OCI-LY7 (cell line): ENCODE results near the gene INF2. TPM values are rescaled to one million over a fixed set of nuclear protein-coding genes. Genes with fewer than 3 reads are reported as not detected.

Source experiments
- BruUV-seq: library from RNA; stranded (reverse); fragments of 400-500 nt; replicated peaks from 2 replicates; lab custom pipeline; 2021; lab: Mats Ljungman, UMichigan
- CTCF ChIA-PET: fragments of 300-600 bp; sonication (Branson Sonifier 250); formaldehyde crosslinking; loops from one replicate; lab custom pipeline; 2022; ENCODE audit warnings: antibody characterized with exemption; ENCODE audit not compliant: unreplicated experiment; lab: Charles Lee
- POLR2A ChIA-PET: fragments of 300-600 bp; sonication (Branson Sonifier 250); formaldehyde crosslinking; loops from one replicate; lab custom pipeline; 2022; ENCODE audit warnings: antibody characterized with exemption; lab: Charles Lee
- DNase-seq: peaks from one replicate; pipeline ENCODE4 v3.0.0-alpha.2; 2015; ENCODE audit warnings: low spot score
- H2AFZ ChIP-seq: fragments of 200-600 bp; sonication (generic), shearing (Covaris generic); 2 replicates; pipeline ENCODE4 v1.6.1; 2014; ENCODE audit warnings: mild to moderate bottlenecking, antibody characterized with exemption, low read length, moderate library complexity
- H3K27ac ChIP-seq: fragments of 200-600 bp; sonication (generic); 2 replicates; pipeline ENCODE4 v1.5.1; 2014; ENCODE audit warnings: mixed run types, low read depth, mild to moderate bottlenecking, moderate library complexity, low read length, inconsistent platforms; ENCODE audit not compliant: poor library complexity, severe bottlenecking
- H3K36me3 ChIP-seq: fragments of 200-600 bp; sonication (generic); 2 replicates; pipeline ENCODE4 v1.6.1; 2014; ENCODE audit warnings: mild to moderate bottlenecking, antibody characterized with exemption, low read length, moderate library complexity, mixed read lengths; ENCODE audit not compliant: insufficient read depth
- H3K4me1 ChIP-seq: fragments of 200-600 bp; sonication (generic); 2 replicates; pipeline ENCODE4 v1.5.1; 2014; ENCODE audit warnings: mild to moderate bottlenecking, low read length; ENCODE audit not compliant: insufficient read depth, poor library complexity, severe bottlenecking
- H3K4me2 ChIP-seq: fragments of 200-600 bp; sonication (generic); 2 replicates; pipeline ENCODE4 v1.6.1; 2014; ENCODE audit warnings: mild to moderate bottlenecking, low read length
- H3K4me3 ChIP-seq: fragments of 200-600 bp; sonication (generic); 2 replicates; pipeline ENCODE4 v1.5.1; 2014; ENCODE audit warnings: mild to moderate bottlenecking, low read depth, low read length; ENCODE audit not compliant: poor library complexity, severe bottlenecking
- H3K79me2 ChIP-seq: fragments of 200-600 bp; sonication (generic); 2 replicates; pipeline ENCODE4 v1.6.1; 2016; ENCODE audit warnings: low read depth, mild to moderate bottlenecking, low read length, moderate library complexity, mixed read lengths; ENCODE audit not compliant: insufficient read depth
- H3K9me2 ChIP-seq: fragments of 200-600 bp; sonication (generic); 2 replicates; pipeline ENCODE4 v1.6.1; 2016; ENCODE audit warnings: mild to moderate bottlenecking, low read length, mixed read lengths; ENCODE audit not compliant: insufficient read depth
- H3K9me3 ChIP-seq: fragments of 200-600 bp; sonication (generic); 2 replicates; pipeline ENCODE4 v1.6.1; 2014; ENCODE audit warnings: mild to moderate bottlenecking, mixed run types, low read length, mixed read lengths
- H4K20me1 ChIP-seq: fragments of 200-600 bp; sonication (generic); 2 replicates; pipeline ENCODE4 v1.6.1; 2014; ENCODE audit warnings: mild to moderate bottlenecking, antibody characterized with exemption, low read length, moderate library complexity, mixed read lengths; ENCODE audit not compliant: insufficient read depth
- CTCF ChIP-seq: fragments of 200-600 bp; sonication (generic); conservative IDR thresholded peaks from 2 replicates; pipeline ENCODE4 v1.5.1; 2014; ENCODE audit warnings: mild to moderate bottlenecking, antibody characterized with exemption, low read length, moderate library complexity, mixed read lengths
- EZH2phosphoT487 ChIP-seq: fragments of 200-600 bp; sonication (generic); IDR thresholded peaks from 2 replicates; pipeline ENCODE4 v1.6.1; 2018; ENCODE audit warnings: low read depth, borderline replicate concordance, mild to moderate bottlenecking, mixed run types, antibody characterized with exemption, low read length, moderate library complexity, mixed read lengths
- intact Hi-C: fragments of 100-400 bp; cut with micrococcal nuclease; formaldehyde crosslinking; loops from one replicate; pipeline ENCODE4 v1.10.0; 2022; ENCODE audit not compliant: unreplicated experiment
- total RNA-seq, 2 experiments: library from RNA; depleted of rRNA in 1 of 2; stranded (reverse); fragments of >200 nt in 1 of 2; shearing (Covaris generic) in 1 of 2; gene quantifications; 2 replicates each; pipeline ENCODE4 v1.2.3, GENCODE V29; 2014 to 2022

Gene INF2
- total RNA-seq, 2 experiments from 2014 or later = 39.4 to 51.6 TPM

GRCh38 chr14:104678346-104678745 is 11.1 kb upstream of the INF2 start:
- H3K36me3 ChIP-seq = no peaks in the 10 kb centered on the region
- H2AFZ ChIP-seq = peak overlapping the region; percentile 53; the same call in 1 of the 2 replicates
- no TSS peak for BruUV-seq
- POLR2A ChIA-PET = interaction anchor here (1.2 to 2.7 kb wide), 3 partner anchors 14 to 22 kb away, joined by 6 to 12 read pairs (median 6); no protein-coding TSS in a partner anchor
- H3K79me2 ChIP-seq = no peaks in the 10 kb centered on the region
- no peak for DNase-seq
- CTCF ChIA-PET = interaction anchor here (0.9 kb wide), 1 partner anchor 13 kb away, joined by 5 read pairs; no protein-coding TSS in a partner anchor
- intact Hi-C loops = no loop called here
- H4K20me1 ChIP-seq = no peaks in the 10 kb centered on the region
- peaks cover 42% of the 10 kb centered on the region for H3K4me1 ChIP-seq
- H3K9me2 ChIP-seq = no peaks in the 10 kb centered on the region
- no peak for TF ChIP-seq CTCF
- no peak for TF ChIP-seq EZH2phosphoT487
- peak overlapping the region; percentile 52 for H3K4me3 ChIP-seq
- no peaks in the 10 kb centered on the region for H3K9me3 ChIP-seq
- H3K4me2 ChIP-seq = peak overlapping the region; percentile 70
- no peak overlapping the region for H3K27ac ChIP-seq

- intact Hi-C loops = no loop called here
- Histone ChIP-seq H3K36me3 (no peaks in the 10 kb centered on the region), H3K27ac (no peak overlapping the region), H3K9me2 (no peaks in the 10 kb centered on the region), H4K20me1 (no peaks in the 10 kb centered on the region), H3K4me1 (peaks cover 42% of the 10 kb centered on the region), H2AFZ (no peak overlapping the region), H3K4me3 (no peak overlapping the region), H3K79me2 (no peaks in the 10 kb centered on the region), H3K4me2 (peak overlapping the region; percentile 70), H3K9me3 (no peaks in the 10 kb centered on the region)
- no TSS peak for BruUV-seq
- no peak for TF ChIP-seq CTCF
- TF ChIP-seq EZH2phosphoT487 = no peak
- POLR2A ChIA-PET = interaction anchor here (1.2 to 2.7 kb wide), 2 partner anchors 21 to 23 kb away, joined by 6 to 12 read pairs; no protein-coding TSS in a partner anchor
- CTCF ChIA-PET = interaction anchor here (0.9 kb wide), 1 partner anchor 13 kb away, joined by 5 read pairs; no protein-coding TSS in a partner anchor
- no peak for DNase-seq
Measured at GRCh38 chr14:104678901-104679705, 10.3 kb upstream of the INF2 start.
